ENCODE data around the gene DAD1. TPM values are rescaled to one million over a fixed set of nuclear protein-coding genes. Genes with fewer than 3 reads are reported as not detected.

Gene DAD1
- total RNA-seq, 1 donor, result 369 TPM

DNA sequence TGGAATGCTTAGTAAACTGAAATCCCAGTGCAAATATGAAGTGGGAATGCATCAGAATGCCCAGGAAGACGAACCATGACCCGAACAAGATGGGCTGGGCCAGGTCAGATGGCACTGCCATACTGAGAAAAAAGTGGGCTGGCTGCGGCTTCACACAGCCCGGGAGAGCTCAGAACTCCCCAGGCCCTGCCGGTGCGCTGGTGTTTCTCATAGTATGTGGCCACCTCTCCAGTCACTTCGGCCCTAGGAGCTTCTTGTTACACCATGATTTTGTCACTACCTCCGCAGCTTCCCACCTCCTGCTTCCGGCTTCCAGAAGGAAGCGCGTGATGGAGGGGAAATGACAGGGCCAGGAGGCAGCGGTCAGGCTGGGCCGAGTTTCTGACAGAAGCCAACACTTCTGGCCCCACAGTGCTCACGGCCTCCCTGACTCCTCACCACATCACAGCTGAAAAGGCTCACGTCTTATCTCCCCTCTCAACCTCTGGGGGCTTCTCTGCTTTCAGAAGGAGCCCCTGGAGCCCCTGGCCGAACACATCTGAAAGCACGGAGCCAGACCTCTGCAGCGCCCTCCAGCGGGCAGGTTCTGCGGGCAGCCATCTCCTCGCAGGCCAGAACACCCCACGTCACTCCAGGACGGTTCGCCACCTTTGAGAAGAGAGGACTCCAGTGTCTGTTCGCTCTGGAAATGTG is 30.7 kb downstream of the DAD1 start:
- no peak for DNase-seq (ENCODE audit: low read depth)
- TF ChIP-seq, protein P1, sequence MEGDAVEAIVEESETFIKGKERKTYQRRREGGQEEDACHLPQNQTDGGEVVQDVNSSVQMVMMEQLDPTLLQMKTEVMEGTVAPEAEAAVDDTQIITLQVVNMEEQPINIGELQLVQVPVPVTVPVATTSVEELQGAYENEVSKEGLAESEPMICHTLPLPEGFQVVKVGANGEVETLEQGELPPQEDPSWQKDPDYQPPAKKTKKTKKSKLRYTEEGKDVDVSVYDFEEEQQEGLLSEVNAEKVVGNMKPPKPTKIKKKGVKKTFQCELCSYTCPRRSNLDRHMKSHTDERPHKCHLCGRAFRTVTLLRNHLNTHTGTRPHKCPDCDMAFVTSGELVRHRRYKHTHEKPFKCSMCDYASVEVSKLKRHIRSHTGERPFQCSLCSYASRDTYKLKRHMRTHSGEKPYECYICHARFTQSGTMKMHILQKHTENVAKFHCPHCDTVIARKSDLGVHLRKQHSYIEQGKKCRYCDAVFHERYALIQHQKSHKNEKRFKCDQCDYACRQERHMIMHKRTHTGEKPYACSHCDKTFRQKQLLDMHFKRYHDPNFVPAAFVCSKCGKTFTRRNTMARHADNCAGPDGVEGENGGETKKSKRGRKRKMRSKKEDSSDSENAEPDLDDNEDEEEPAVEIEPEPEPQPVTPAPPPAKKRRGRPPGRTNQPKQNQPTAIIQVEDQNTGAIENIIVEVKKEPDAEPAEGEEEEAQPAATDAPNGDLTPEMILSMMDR (IDR thresholded peaks at IDR 0.05; ENCODE audit: insufficient read depth, low read depth, low read length), result peak; percentile 35
- H3K4me3 ChIP-seq (ENCODE audit: low read depth, low read length), result no peak overlapping the region

DNA sequence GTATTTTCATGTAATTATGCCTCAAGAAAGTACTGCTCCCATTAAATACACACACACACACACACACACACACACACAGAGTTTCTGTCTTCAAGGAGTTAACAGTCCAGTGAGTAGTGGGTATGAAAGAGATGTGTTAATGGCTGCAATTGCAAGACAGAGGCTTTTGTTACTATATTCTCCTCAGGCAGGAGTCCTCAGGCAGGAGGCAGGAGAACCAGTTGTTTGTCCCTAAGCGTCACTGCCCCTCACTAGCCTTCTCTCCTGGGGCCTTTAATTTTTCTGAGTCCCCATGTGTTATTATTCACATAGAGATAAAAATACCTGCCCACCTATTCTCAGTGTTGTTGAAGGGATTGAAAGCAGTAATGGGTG is 31.2 kb downstream of the DAD1 start:
- no peak overlapping the region for H3K4me3 ChIP-seq (ENCODE audit: low read depth, low read length)
- TF ChIP-seq, protein P1 (IDR thresholded peaks at IDR 0.05; ENCODE audit: insufficient read depth, low read depth, low read length), result no peak
- DNase-seq (ENCODE audit: low read depth), result no peak

DNA sequence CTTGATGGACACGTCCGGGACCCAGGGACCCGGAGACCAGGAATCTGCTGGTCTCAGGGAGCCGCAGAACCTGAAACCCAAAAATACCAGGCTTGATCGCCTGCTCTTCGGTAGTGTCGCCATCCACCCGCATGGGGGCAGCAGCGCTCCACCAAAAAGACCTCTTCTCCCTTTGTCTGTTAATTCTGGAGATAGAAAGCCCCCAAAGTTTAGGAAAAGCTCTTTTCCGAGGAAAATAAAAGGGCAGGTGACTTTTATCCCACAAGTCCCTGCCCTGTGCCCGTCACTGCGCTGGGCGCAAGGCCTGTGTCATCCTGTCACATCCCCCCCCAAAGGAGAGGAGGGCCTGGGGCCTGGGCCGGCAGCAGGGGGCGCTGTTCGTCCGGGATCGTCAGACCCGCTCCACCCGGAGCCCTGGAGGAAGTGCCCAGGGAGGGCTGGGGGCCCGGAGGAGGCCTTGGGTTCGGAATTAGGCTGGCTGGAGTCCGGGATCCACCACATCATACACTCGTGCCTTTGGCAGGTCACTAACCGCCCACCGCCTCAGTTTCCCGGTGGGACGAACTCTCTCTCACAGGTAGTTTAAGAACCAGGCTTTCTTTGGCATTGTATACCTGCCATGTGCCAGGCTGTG is 31.9 kb downstream of the DAD1 start:
- peak; percentile 75 for DNase-seq (ENCODE audit: low read depth)
- peak overlapping the region; percentile 41 for H3K4me3 ChIP-seq (ENCODE audit: low read depth, low read length)
- TF ChIP-seq, protein P1 (IDR thresholded peaks at IDR 0.05; ENCODE audit: insufficient read depth, low read depth, low read length), result peak; percentile 96

DNA sequence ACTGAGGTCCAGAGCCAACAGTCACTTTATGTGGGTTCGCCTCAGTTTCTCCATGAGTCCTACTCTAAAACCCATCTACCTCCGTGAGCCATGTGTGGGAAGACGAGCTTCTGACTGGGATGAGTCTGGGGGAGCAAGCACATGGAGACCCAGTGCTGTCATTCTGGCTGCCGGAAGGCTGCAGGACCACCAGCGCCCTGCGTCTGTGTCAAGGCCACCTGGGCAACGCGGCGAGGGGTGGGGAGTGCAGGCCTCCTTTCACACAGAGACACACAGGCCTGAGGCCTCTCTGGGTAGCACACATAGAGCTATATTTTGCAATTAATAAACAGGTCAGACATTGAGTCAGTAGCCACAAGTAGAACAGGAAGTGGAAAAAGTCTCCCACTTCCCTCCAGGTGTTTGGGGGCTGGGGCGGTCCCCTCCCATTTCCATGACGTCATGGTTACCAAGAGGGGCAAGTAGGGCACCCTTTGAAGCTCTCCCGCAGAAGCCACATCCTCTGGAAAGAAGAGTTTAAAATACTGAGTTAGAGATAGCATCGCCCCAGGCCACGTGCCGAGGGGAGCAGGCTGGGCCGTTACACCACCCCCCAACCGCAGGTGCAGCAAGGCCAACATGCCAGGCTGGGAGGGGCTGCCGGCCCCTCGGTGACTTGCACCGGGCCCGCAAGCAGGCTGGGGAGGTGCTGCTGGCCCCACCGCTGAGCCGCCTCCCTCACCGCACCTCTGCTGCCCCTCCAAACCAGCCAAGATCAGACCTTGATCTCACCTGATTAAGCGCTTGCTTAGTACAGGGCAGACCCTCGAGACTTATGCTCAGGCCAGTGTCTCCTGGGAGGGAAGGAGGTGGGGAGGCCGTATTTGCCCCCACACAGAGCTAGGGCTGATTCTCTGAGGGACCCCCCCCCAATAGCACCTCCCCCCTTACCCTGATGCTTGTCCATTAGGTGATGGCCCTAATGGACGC is 32.7 kb downstream of the DAD1 start:
- TF ChIP-seq, protein P1 (IDR thresholded peaks at IDR 0.05; ENCODE audit: insufficient read depth, low read depth, low read length), result no peak
- DNase-seq (ENCODE audit: low read depth), result peak; percentile 89
- H3K4me3 ChIP-seq (ENCODE audit: low read depth, low read length), result no peak overlapping the region

DNA sequence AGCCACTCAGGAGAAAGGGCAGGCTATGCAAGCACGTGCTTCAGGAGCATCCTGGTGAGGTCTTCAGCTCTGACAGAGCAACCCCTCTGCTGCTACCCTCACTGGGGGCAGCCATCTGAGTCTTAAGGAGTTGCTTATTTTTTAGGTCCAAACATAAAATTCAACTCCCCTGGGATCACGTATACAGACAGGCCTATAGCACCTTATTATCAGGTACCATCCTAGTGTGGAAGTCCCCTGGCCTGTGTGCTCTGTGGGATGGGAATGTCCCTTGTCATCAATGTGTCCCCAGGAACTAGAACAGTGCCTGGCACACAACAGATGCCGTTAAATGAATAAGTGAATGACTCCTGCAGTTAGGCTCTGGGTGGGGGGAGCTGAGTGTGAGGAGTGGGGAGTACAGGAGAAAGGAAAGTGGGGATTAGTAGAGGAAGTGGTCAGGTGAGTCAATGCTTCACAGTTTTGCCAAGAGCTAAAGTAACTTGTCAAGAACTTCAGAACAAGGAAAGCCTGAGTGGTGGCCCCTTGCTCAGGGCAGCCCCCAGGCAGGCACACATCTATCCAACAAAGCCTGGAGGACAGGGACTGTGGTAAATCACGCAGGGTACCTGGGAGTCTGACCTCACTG is 33.5 kb downstream of the DAD1 start:
- TF ChIP-seq, protein P1 (IDR thresholded peaks at IDR 0.05; ENCODE audit: insufficient read depth, low read depth, low read length), result no peak
- DNase-seq (ENCODE audit: low read depth), result no peak
- no peak overlapping the region for H3K4me3 ChIP-seq (ENCODE audit: low read depth, low read length)

Data from fibroblast of villous mesenchyme (primary cell).